ENCODE measurements around the gene MAN1A1. TPM values are rescaled to one million over a fixed set of nuclear protein-coding genes. Genes with fewer than 3 reads are reported as not detected.

MAN1A1 gene
- total and polyA plus RNA-seq, 7 donors: 10.2 to 143 (median 81.9) TPM

DNA sequence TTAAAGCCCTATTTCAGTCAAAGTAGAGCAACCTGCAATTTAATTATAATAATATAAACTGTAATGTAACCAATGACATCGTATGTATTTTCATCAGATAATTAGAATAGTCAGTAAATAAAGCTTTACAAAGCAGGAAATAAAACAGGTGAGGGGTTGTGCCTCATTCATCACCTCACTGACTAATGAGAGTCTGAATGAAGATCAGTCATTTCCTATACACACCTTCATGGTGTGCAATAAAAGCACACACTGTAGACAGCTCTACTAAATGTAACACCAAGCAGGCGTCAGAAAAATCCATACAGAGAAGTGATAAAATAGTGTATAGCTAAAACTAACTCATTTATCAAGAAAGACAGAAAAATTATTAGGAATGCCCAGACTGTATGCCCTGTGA, 105.9 kb downstream of the MAN1A1 start:
- DNase-seq: no peak
- Histone ChIP-seq H3K9me3 (no peaks in the 10 kb centered on the region), H3K4me1 (peaks cover 0 to 15% (median 11%) of the 10 kb centered on the region in 4 donors), H3K27me3 (no peaks in the 10 kb centered on the region), H3K4me3 (no peak overlapping the region), H3K27ac (no peak overlapping the region), H3K36me3 (peaks cover 0 to 17% (median 0%) of the 10 kb centered on the region in 4 donors)
- TF ChIP-seq POLR2A (IDR thresholded peaks at IDR 0.05): no peak
- TF ChIP-seq, protein P1, sequence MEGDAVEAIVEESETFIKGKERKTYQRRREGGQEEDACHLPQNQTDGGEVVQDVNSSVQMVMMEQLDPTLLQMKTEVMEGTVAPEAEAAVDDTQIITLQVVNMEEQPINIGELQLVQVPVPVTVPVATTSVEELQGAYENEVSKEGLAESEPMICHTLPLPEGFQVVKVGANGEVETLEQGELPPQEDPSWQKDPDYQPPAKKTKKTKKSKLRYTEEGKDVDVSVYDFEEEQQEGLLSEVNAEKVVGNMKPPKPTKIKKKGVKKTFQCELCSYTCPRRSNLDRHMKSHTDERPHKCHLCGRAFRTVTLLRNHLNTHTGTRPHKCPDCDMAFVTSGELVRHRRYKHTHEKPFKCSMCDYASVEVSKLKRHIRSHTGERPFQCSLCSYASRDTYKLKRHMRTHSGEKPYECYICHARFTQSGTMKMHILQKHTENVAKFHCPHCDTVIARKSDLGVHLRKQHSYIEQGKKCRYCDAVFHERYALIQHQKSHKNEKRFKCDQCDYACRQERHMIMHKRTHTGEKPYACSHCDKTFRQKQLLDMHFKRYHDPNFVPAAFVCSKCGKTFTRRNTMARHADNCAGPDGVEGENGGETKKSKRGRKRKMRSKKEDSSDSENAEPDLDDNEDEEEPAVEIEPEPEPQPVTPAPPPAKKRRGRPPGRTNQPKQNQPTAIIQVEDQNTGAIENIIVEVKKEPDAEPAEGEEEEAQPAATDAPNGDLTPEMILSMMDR (IDR thresholded peaks at IDR 0.05): no peak
- intact Hi-C loops (cut with DNase I): no loop called here
- 85 to 94% methylated on average over 2 of the region's 2 CpGs for WGBS, 2 donors

GRCh38 chr6:119243037-119243436, 106.5 kb downstream of the MAN1A1 start:
- no peak overlapping the region for H3K4me3 ChIP-seq
- H3K9me3 ChIP-seq: no peaks in the 10 kb centered on the region
- intact Hi-C loops (cut with DNase I): no loop called here
- no peaks in the 10 kb centered on the region for H3K27me3 ChIP-seq
- no peak for TF ChIP-seq EP300 (IDR thresholded peaks at IDR 0.05)
- no peak for TF ChIP-seq POLR2A (IDR thresholded peaks at IDR 0.05)
- TF ChIP-seq POLR2AphosphoS5 (IDR thresholded peaks at IDR 0.05): no peak
- TF ChIP-seq, protein P1 (IDR thresholded peaks at IDR 0.05): no peak
- no peak for DNase-seq
- H3K36me3 ChIP-seq: peaks cover 0 to 17% (median 0%) of the 10 kb centered on the region in 4 donors
- no peak overlapping the region for H3K27ac ChIP-seq
- peaks cover 0 to 15% (median 11%) of the 10 kb centered on the region in 4 donors for H3K4me1 ChIP-seq

GRCh38 chr6:119241540-119242309, 107.8 kb downstream of the MAN1A1 start:
- TF ChIP-seq, protein P1 (IDR thresholded peaks at IDR 0.05): no peak
- TF ChIP-seq POLR2AphosphoS5 (IDR thresholded peaks at IDR 0.05) (no peak), POLR2A (IDR thresholded peaks at IDR 0.05) (no peak), EP300 (IDR thresholded peaks at IDR 0.05) (no peak)
- Histone ChIP-seq H3K36me3 (peaks cover 0 to 5% (median 0%) of the 10 kb centered on the region in 4 donors), H3K4me3 (no peak overlapping the region), H3K27me3 (no peaks in the 10 kb centered on the region), H3K27ac (no peak overlapping the region), H3K9me3 (no peaks in the 10 kb centered on the region), H3K4me1 (peaks cover 0 to 15% (median 11%) of the 10 kb centered on the region in 4 donors)
- 80 to 86% methylated on average over 3 of the region's 3 CpGs for WGBS, 2 donors
- intact Hi-C loops (cut with DNase I): no loop called here
- DNase-seq: no peak

- TF ChIP-seq, protein P1 (IDR thresholded peaks at IDR 0.05): no peak
- peak in 1 of 4 donors; percentile 11 for TF ChIP-seq POLR2AphosphoS5 (IDR thresholded peaks at IDR 0.05)
- Histone ChIP-seq H3K4me1 (peaks cover 0 to 15% (median 11%) of the 10 kb centered on the region in 4 donors), H3K9me3 (no peaks in the 10 kb centered on the region), H3K4me3 (no peak overlapping the region), H3K27ac (peak overlapping the region in 1 of 4 donors; percentile 3), H3K36me3 (no peaks in the 10 kb centered on the region), H3K27me3 (no peaks in the 10 kb centered on the region)
- DNase-seq: peak; percentile 71
- intact Hi-C loops (cut with DNase I): no loop called here
- 7 to 42% methylated on average over 2 of the region's 2 CpGs for whole genome bisulfite sequencing, 2 donors
Measured at GRCh38 chr6:119241111-119241465, 108.5 kb downstream of the MAN1A1 start.

Measured in sigmoid colon (tissue), 7 donors.